HUES48 (cell line): ENCODE results near the gene OOSP1.

Source experiments
- H3K27ac ChIP-seq: one replicate; pipeline ENCODE4 v1.7.0; 2013; ENCODE audit warnings: low read depth, low read length, inconsistent platforms
- H3K27me3 ChIP-seq: 2 replicates; pipeline ENCODE4 v1.6.1; 2013; ENCODE audit warnings: mild to moderate bottlenecking, low read length; ENCODE audit not compliant: control insufficient read depth, insufficient read depth
- H3K36me3 ChIP-seq: 2 replicates; pipeline ENCODE4 v1.6.1; 2013; ENCODE audit warnings: low read length; ENCODE audit not compliant: control insufficient read depth, insufficient read depth
- H3K4me1 ChIP-seq: 2 replicates; pipeline ENCODE4 v1.6.1; 2013; ENCODE audit warnings: mild to moderate bottlenecking, low read length; ENCODE audit not compliant: control insufficient read depth, insufficient read depth
- H3K4me3 ChIP-seq: 2 replicates; pipeline ENCODE4 v1.5.1; 2013; ENCODE audit warnings: mild to moderate bottlenecking, low read depth, low read length
- H3K9ac ChIP-seq: 2 replicates; pipeline ENCODE4 v1.6.1; 2013; ENCODE audit warnings: mild to moderate bottlenecking, low read depth, low read length, moderate library complexity
- H3K9me3 ChIP-seq: 2 replicates; pipeline ENCODE4 v1.6.1; 2013; ENCODE audit warnings: low read length; ENCODE audit not compliant: control insufficient read depth, insufficient read depth

Gene OOSP1

DNA sequence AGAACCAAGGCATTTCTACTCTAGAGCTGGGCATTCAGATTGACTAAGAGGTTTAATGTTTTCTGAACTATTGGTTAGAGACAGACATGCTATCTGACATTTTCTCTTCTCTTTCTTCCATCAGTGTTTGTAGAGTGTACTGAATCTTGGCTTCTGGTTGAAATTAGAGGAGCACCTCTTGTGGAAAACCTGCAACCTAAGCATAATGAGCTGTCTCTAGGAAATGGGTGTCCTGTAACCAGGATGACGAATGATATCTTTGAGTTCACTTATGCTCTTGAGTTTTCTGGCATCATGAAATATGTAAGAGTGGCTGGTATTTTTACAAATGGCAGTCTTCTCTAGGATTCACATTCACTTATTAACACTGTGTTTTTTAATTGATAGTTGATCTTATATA, 45.0 kb downstream of the OOSP1 start:
- Histone ChIP-seq H3K36me3 (no peaks in the 10 kb centered on the region), H3K4me3 (no peak overlapping the region), H3K9me3 (no peaks in the 10 kb centered on the region), H3K9ac (no peak overlapping the region), H3K4me1 (no peaks in the 10 kb centered on the region), H3K27me3 (no peaks in the 10 kb centered on the region), H3K27ac (no peak overlapping the region)

DNA sequence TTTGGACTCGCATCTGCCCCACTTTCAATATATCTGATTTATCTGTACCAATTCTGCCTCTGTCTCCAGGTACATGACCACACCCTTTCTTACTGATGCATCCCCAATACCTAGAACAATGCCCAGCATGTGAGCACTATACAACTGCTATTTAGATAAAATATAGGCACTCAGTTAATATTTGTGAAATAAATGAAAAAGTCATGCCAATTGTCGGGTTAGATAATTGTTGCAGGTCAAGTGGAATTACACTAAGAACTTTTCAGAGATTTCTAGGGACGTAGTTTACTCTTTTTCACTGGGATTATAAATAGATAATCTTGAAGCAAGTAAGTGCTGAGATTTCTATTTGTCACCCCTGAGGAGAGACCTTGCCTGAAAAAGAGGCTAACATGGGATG, 46.1 kb downstream of the OOSP1 start:
- Histone ChIP-seq H3K4me1 (no peaks in the 10 kb centered on the region), H3K27me3 (no peaks in the 10 kb centered on the region), H3K9ac (no peak overlapping the region), H3K27ac (no peak overlapping the region), H3K9me3 (no peaks in the 10 kb centered on the region), H3K4me3 (no peak overlapping the region), H3K36me3 (no peaks in the 10 kb centered on the region)

DNA sequence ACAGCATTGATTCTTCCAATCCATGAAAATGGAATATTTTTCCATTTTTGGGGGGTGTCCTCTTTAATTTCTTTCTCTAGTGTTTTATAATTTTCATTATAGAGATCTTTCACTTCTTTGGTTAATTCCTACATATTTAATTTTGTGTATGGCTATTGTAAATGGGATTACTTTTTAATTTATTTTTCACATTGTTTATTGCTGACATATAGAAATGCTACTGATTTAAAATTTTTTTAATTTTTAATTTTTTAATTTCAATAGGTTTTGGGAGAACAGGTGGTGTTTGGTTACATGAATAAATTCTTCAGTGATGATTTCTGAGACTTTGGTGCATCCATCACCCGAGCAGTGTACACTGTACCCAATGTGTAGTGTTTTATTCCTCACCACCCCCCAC, 52.2 kb downstream of the OOSP1 start:
- no peaks in the 10 kb centered on the region for H3K36me3 ChIP-seq
- H3K4me3 ChIP-seq = no peak overlapping the region
- no peak overlapping the region for H3K9ac ChIP-seq
- no peaks in the 10 kb centered on the region for H3K4me1 ChIP-seq
- H3K27me3 ChIP-seq = no peaks in the 10 kb centered on the region
- H3K9me3 ChIP-seq = peaks cover 3% of the 10 kb centered on the region; the same call in 1 of the 2 replicates
- H3K27ac ChIP-seq = no peak overlapping the region

DNA sequence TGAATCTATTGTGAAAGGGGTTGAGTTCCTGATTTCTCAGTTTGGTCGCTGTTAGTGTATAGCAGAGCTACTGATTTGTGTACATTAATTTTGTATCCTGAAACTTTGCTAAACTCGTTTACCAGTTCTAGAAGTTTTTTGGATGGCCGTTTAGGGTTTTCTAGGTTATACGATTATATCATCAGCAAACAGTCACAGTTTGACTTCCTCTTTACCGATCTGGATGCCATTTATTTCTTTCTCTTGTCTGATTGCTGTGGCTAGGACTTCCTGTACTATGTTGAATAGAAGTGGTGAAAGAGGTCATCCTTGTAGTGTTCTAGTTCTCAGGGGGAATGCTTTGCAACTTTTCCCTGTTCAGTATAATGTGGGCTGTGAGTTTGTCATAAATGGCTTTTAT, 54.2 kb downstream of the OOSP1 start:
- Histone ChIP-seq H3K27ac (no peak overlapping the region), H3K4me3 (no peak overlapping the region), H3K4me1 (no peaks in the 10 kb centered on the region), H3K9me3 (peaks cover 3% of the 10 kb centered on the region; the same call in 1 of the 2 replicates), H3K9ac (no peak overlapping the region), H3K36me3 (no peaks in the 10 kb centered on the region), H3K27me3 (no peaks in the 10 kb centered on the region)

DNA sequence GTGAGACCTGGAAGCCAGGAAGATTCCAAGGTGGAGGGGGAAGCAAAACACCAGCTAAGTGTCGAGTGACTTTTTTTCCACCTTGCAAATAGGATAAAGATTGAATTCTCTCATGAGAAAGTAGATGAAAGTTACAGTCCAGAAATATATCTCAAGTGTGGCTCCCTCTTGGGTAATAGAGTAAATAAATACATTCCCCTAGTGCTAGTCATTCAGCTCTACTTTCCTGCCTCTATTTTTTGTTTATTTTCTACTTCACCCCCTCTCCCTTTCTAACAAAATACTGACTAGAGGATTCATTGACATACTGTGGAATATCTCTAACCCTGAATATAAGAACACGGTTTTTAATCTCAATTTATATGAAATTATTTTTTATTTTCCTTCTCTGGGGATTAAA, 59.6 kb downstream of the OOSP1 start:
- H3K4me1 ChIP-seq = no peaks in the 10 kb centered on the region
- no peaks in the 10 kb centered on the region for H3K27me3 ChIP-seq
- no peak overlapping the region for H3K4me3 ChIP-seq
- no peaks in the 10 kb centered on the region for H3K36me3 ChIP-seq
- no peaks in the 10 kb centered on the region; the same call in 1 of the 2 replicates for H3K9me3 ChIP-seq
- no peak overlapping the region for H3K9ac ChIP-seq
- no peak overlapping the region for H3K27ac ChIP-seq

DNA sequence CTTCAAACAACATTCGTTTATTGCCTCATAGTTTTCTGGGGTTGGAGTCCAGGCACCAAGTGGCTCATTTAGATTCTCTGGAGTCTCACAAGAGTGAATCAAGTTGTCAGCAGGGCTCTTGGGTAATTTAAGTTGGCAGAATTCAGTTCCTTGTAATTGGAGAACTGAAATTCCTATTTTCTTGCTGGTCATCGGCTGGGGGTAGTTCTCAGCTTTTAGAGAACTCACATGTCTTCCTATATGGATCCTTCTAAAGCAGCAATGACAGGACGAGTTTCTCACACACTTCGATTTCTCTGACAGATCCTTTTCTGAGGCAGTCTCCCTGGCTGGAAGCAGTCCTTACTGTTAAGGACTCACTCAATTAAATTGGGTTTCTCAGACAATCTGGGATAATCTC, 61.5 kb downstream of the OOSP1 start:
- no peak overlapping the region for H3K27ac ChIP-seq
- no peak overlapping the region for H3K9ac ChIP-seq
- H3K4me3 ChIP-seq = no peak overlapping the region
- no peaks in the 10 kb centered on the region for H3K27me3 ChIP-seq
- H3K4me1 ChIP-seq = no peaks in the 10 kb centered on the region
- no peaks in the 10 kb centered on the region for H3K36me3 ChIP-seq
- no peaks in the 10 kb centered on the region for H3K9me3 ChIP-seq

DNA sequence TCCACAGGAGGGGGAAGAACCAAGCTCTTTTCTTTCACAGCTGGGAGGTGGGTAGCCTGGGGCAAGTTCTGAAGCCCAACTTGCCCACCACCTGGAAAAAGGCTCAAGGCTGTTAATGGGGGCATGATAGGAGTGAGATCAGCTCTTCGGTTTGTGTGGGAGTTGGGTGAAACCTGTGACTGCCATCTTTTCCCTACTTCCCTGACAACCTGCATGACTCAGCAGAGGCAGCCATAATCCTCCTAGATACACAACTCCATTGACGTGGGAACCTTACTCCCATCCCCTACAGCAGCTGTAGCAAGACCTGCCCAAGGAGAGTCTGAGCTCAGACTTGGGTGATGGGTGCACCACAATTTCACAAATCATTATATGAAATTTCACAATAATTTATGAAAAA, 65.5 kb downstream of the OOSP1 start:
- Histone ChIP-seq H3K4me1 (no peaks in the 10 kb centered on the region), H3K27ac (no peak overlapping the region), H3K4me3 (no peak overlapping the region), H3K9me3 (no peaks in the 10 kb centered on the region), H3K9ac (no peak overlapping the region), H3K36me3 (no peaks in the 10 kb centered on the region), H3K27me3 (no peaks in the 10 kb centered on the region)

DNA sequence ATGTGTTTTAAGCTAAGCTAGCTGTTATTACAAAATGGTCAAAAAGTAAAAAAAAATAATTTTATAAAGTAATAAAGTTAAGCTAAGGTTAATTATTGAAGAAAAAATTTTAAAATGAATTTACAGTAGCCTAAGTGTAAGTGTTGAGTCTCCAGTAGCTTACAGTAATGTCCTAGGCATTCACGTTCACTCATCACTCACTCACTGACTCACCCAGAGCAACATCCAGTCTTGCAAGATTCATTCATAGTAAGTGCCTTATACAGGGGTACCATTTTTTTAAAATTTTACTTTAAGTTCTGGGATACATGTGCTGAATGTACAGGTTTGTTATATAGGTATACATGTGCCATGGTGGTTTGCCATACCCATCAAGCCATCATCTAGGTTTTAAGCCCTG, 67.1 kb downstream of the OOSP1 start:
- no peak overlapping the region for H3K4me3 ChIP-seq
- no peaks in the 10 kb centered on the region for H3K4me1 ChIP-seq
- no peaks in the 10 kb centered on the region; the same call in 1 of the 2 replicates for H3K9me3 ChIP-seq
- H3K36me3 ChIP-seq = no peaks in the 10 kb centered on the region
- no peaks in the 10 kb centered on the region for H3K27me3 ChIP-seq
- H3K27ac ChIP-seq = no peak overlapping the region
- no peak overlapping the region for H3K9ac ChIP-seq
